NB4 (cell line): Measurements from ENCODE around the gene H6PD.

Source experiments
- CTCF ChIP-seq: IDR thresholded peaks from one replicate; pipeline ENCODE4 v1.5.1; 2012; ENCODE audit warnings: low read depth, low read length
- MAX ChIP-seq: IDR thresholded peaks from 2 replicates; pipeline ENCODE4 v1.6.1; 2011; ENCODE audit warnings: low read depth, low read length

- TF ChIP-seq CTCF (no peak), MAX (no peak)
Measured at GRCh38 chr1:9316080-9316444, 81.5 kb downstream of the H6PD start.
